Endothelial cell of umbilical vein (primary cell): ENCODE results near the gene ITPR2. TPM values are rescaled to one million over a fixed set of nuclear protein-coding genes. Genes with fewer than 3 reads are reported as not detected.

ENCODE experiments used
- BruUV-seq: library from RNA; stranded (reverse); fragments of 400-500 nt; replicated peaks from 2 replicates; lab custom pipeline; 2021; lab: Mats Ljungman, UMichigan
- CTCF ChIA-PET: fragments of 300-600, 350-600 bp; sonication (Branson Sonifier 250); formaldehyde crosslinking; loops from one replicate; lab custom pipeline; 2021; ENCODE audit warnings: antibody characterized with exemption, inconsistent platforms; lab: Charles Lee
- POLR2A ChIA-PET: fragments of 300-600, 350-600 bp; sonication (Branson Sonifier 250); formaldehyde crosslinking; loops from one replicate; lab custom pipeline; 2021; ENCODE audit warnings: antibody characterized with exemption, inconsistent platforms; lab: Charles Lee
- DNase-seq: peaks from one replicate; pipeline ENCODE4 v3.0.0-alpha.2; 2011; ENCODE audit warnings: low read depth, low spot score
- FAIRE-seq: peaks from 2 replicates; lab custom pipeline; 2011; peaks lifted over from hg19 to GRCh38; lab: Jason Lieb, UNC
- H2AFZ ChIP-seq: 2 replicates; pipeline ENCODE4 v1.6.0; 2012; ENCODE audit warnings: low read depth, low read length, control low read depth, inconsistent platforms
- H3K27ac ChIP-seq: 2 replicates; pipeline ENCODE4 v1.5.1; 2011; ENCODE audit warnings: low read depth, mild to moderate bottlenecking, control low read depth, low read length, moderate library complexity; ENCODE audit not compliant: insufficient read depth
- H3K27me3 ChIP-seq, 2 experiments: 2 replicates each; pipeline versions ENCODE4 v1.6.0 to v1.6.1; 2011; ENCODE audit warnings: low read length in 2 of 2, mixed read lengths in 1 of 2; ENCODE audit not compliant: control insufficient read depth in 2 of 2, insufficient read depth in 2 of 2
- H3K36me3 ChIP-seq, 2 experiments: 2 replicates in 1 of 2; 3 replicates in 1 of 2; pipeline ENCODE4 v1.5.1; 2011; ENCODE audit warnings: low read length in 2 of 2, mild to moderate bottlenecking in 1 of 2, moderate library complexity in 1 of 2; ENCODE audit not compliant: control insufficient read depth in 2 of 2, insufficient read depth in 2 of 2; ENCODE audit errors: extremely low read depth in 1 of 2
- H3K4me1 ChIP-seq: 3 replicates; pipeline ENCODE4 v1.5.1; 2011; ENCODE audit warnings: mild to moderate bottlenecking, low read length; ENCODE audit not compliant: control insufficient read depth, insufficient read depth; ENCODE audit errors: extremely low read depth
- H3K4me2 ChIP-seq: 2 replicates; pipeline ENCODE4 v1.6.1; 2011; ENCODE audit warnings: low read length, control low read depth, mixed read lengths; ENCODE audit not compliant: insufficient read depth
- H3K4me3 ChIP-seq, 3 experiments: fragments of 200-600 bp in 1 of 3; sonication (generic), shearing (Covaris generic) in 1 of 3; replicated peaks in 1 of 3; 2 replicates each; pipeline ENCODE4 v1.5.1; 2011 to 2016; ENCODE audit warnings: control low read depth in 3 of 3, low read length in 3 of 3, mild to moderate bottlenecking in 2 of 3, inconsistent platforms in 1 of 3, low read depth in 1 of 3, moderate library complexity in 1 of 3; ENCODE audit not compliant: insufficient read depth in 1 of 3
- H3K79me2 ChIP-seq: 2 replicates; pipeline ENCODE4 v1.6.0; 2012; ENCODE audit warnings: low read length, inconsistent platforms; ENCODE audit not compliant: control insufficient read depth, insufficient read depth
- H3K9ac ChIP-seq: replicated peaks from 2 replicates; pipeline ENCODE3; 2011; ENCODE audit warnings: low read length, control low read depth; ENCODE audit not compliant: insufficient read depth; ENCODE audit errors: extremely low read depth
- H3K9me1 ChIP-seq: replicated peaks from 3 replicates; pipeline ENCODE4 v1.6.0; 2011; ENCODE audit warnings: mild to moderate bottlenecking, low read length; ENCODE audit not compliant: control insufficient read depth, insufficient read depth; ENCODE audit errors: extremely low read depth
- H3K9me3 ChIP-seq: replicated peaks from 2 replicates; pipeline ENCODE4 v1.5.1; 2012; ENCODE audit warnings: low read length, inconsistent platforms; ENCODE audit not compliant: control insufficient read depth, insufficient read depth
- H4K20me1 ChIP-seq: replicated peaks from 2 replicates; pipeline ENCODE3; 2011; ENCODE audit warnings: mild to moderate bottlenecking, low read length; ENCODE audit not compliant: control insufficient read depth, insufficient read depth; ENCODE audit errors: extremely low read depth
- EZH2 ChIP-seq: IDR thresholded peaks from 2 replicates; pipeline ENCODE4 v1.6.1; 2012; ENCODE audit warnings: borderline replicate concordance, low read depth, mild to moderate bottlenecking, moderate library complexity, low read length, inconsistent platforms; ENCODE audit not compliant: severe bottlenecking
- FOS ChIP-seq: IDR thresholded peaks from 2 replicates; pipeline ENCODE4 v1.6.1; 2011; ENCODE audit warnings: mild to moderate bottlenecking, low read length, moderate library complexity, borderline replicate concordance; ENCODE audit not compliant: insufficient read depth
- GATA2 ChIP-seq: IDR thresholded peaks from 2 replicates; pipeline ENCODE4 v1.7.0; 2011; ENCODE audit warnings: low read depth, mild to moderate bottlenecking, moderate library complexity, mixed read lengths, low read length; ENCODE audit not compliant: insufficient read length, insufficient read depth
- JUN ChIP-seq: IDR thresholded peaks from 2 replicates; pipeline ENCODE4 v1.6.1; 2011; ENCODE audit warnings: borderline replicate concordance, low read depth; ENCODE audit not compliant: insufficient read length, insufficient read depth
- MAX ChIP-seq: IDR thresholded peaks from 2 replicates; pipeline ENCODE4 v1.6.1; 2011; ENCODE audit not compliant: insufficient read depth, insufficient read length
- MYC ChIP-seq: IDR thresholded peaks from one replicate; pipeline ENCODE4 v1.6.1; 2011; ENCODE audit warnings: mild to moderate bottlenecking, low read depth, low read length
- POLR2A ChIP-seq: IDR thresholded peaks from 2 replicates; pipeline ENCODE4 v1.6.1; 2012; ENCODE audit warnings: low read depth, mild to moderate bottlenecking, control low read depth, low read length
- POLR2AphosphoS5 ChIP-seq: IDR thresholded peaks from 2 replicates; pipeline ENCODE4 v1.6.1; 2012; ENCODE audit warnings: low read depth, mild to moderate bottlenecking, control low read depth, low read length, moderate library complexity; ENCODE audit not compliant: insufficient read depth
- dilution Hi-C: fragments of 300-500 bp; cut with MboI; formaldehyde crosslinking; loops from one replicate; pipeline ENCODE4 v1.15.0; 2019; ENCODE audit warnings: low sequenced_read_pairs; ENCODE audit not compliant: extremely low pct_ligation_motif_present
- intact Hi-C: fragments of 100-400 bp; cut with micrococcal nuclease; formaldehyde crosslinking; loops from one replicate; pipeline ENCODE4 v1.10.0; 2022
- polyA plus RNA-seq, 4 experiments: library from polyadenylated mRNA; depleted of rRNA in 3 of 4; stranded (reverse) in 3 of 4; unstranded in 1 of 4; fragments of >200 nt; gene quantifications; 2 replicates each; pipeline versions ENCODE4 v1.2.1 to v1.2.3, GENCODE V29; 2011 to 2012; ENCODE audit warnings: missing spikeins in 1 of 4
- total RNA-seq: library from RNA; stranded (reverse); gene quantifications from 2 replicates; pipeline ENCODE4 v1.2.3, GENCODE V29; 2021
- TF ChIP-seq, protein P1 (sequence below), 2 donors: IDR thresholded peaks; 1 replicate in 1 of 2; 2 replicates in 1 of 2; pipeline ENCODE4 v1.5.1; 2011; ENCODE audit warnings: low read length in 2 of 2, mild to moderate bottlenecking in 2 of 2, moderate library complexity in 2 of 2, control low read depth in 1 of 2, inconsistent platforms in 1 of 2, low read depth in 1 of 2; ENCODE audit not compliant: insufficient read depth in 1 of 2; ENCODE audit errors: extremely low read depth in 1 of 2

The ITPR2 gene
- total and polyA plus RNA-seq, 2 donors (not counting 3 experiments of a cell fraction or from before 2014, with no cell fraction given) = 16.2 to 86.8 TPM

- CTCF ChIA-PET = no interaction called here
- no peak overlapping the region for H2AFZ ChIP-seq
- DNase-seq = no peak
- no peaks in the 10 kb centered on the region for H4K20me1 ChIP-seq
- dilution Hi-C loops (no loop called here), intact Hi-C loops (no loop called here)
- FAIRE-seq = no peak
- H3K27me3 ChIP-seq = no peaks in the 10 kb centered on the region
- H3K36me3 ChIP-seq = peaks cover 10 to 11% of the 10 kb centered on the region in 2 experiments
- no peaks in the 10 kb centered on the region for H3K9me1 ChIP-seq
- POLR2A ChIA-PET = no interaction called here
- BruUV-seq = no TSS peak
- no peak for TF ChIP-seq EZH2
- H3K9ac ChIP-seq = no peak overlapping the region
- H3K4me2 ChIP-seq = no peak overlapping the region
- no peaks in the 10 kb centered on the region for H3K4me1 ChIP-seq
- no peaks in the 10 kb centered on the region for H3K79me2 ChIP-seq
- H3K27ac ChIP-seq = no peak overlapping the region
- H3K4me3 ChIP-seq = no peak overlapping the region
- no peaks in the 10 kb centered on the region for H3K9me3 ChIP-seq
These were observed 443.7 kb downstream of the ITPR2 start for GRCh38 chr12:26389343-26389742.

GRCh38 chr12:26384536-26384935 is 448.5 kb downstream of the ITPR2 start:
- no peak overlapping the region for H3K4me3 ChIP-seq
- no peaks in the 10 kb centered on the region for H3K4me1 ChIP-seq
- CTCF ChIA-PET = interaction anchor here (1.9 kb wide), 1 partner anchor 266 kb away, joined by 5 read pairs; no protein-coding TSS in a partner anchor
- intact Hi-C loops = no loop called here
- H3K4me2 ChIP-seq = no peak overlapping the region
- peaks cover 0 to 9% of the 10 kb centered on the region in 2 experiments for H3K36me3 ChIP-seq
- no TSS peak for BruUV-seq
- H3K27me3 ChIP-seq = no peaks in the 10 kb centered on the region
- FAIRE-seq = no peak
- DNase-seq = no peak
- H4K20me1 ChIP-seq = no peaks in the 10 kb centered on the region
- no peak overlapping the region for H3K9ac ChIP-seq
- TF ChIP-seq POLR2A (no peak), JUN (no peak), EZH2 (no peak), MYC (no peak), GATA2 (no peak), MAX (no peak), POLR2AphosphoS5 (no peak), FOS (no peak)
- TF ChIP-seq, protein P1, sequence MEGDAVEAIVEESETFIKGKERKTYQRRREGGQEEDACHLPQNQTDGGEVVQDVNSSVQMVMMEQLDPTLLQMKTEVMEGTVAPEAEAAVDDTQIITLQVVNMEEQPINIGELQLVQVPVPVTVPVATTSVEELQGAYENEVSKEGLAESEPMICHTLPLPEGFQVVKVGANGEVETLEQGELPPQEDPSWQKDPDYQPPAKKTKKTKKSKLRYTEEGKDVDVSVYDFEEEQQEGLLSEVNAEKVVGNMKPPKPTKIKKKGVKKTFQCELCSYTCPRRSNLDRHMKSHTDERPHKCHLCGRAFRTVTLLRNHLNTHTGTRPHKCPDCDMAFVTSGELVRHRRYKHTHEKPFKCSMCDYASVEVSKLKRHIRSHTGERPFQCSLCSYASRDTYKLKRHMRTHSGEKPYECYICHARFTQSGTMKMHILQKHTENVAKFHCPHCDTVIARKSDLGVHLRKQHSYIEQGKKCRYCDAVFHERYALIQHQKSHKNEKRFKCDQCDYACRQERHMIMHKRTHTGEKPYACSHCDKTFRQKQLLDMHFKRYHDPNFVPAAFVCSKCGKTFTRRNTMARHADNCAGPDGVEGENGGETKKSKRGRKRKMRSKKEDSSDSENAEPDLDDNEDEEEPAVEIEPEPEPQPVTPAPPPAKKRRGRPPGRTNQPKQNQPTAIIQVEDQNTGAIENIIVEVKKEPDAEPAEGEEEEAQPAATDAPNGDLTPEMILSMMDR (IDR thresholded peaks at IDR 0.05; ENCODE audit: extremely low read depth in 1 of 2, insufficient read depth in 1 of 2, low read depth in 1 of 2, low read length in 2 of 2) = no peak
- no peak overlapping the region for H3K27ac ChIP-seq
- no peak overlapping the region for H2AFZ ChIP-seq
- H3K9me3 ChIP-seq = no peaks in the 10 kb centered on the region
- POLR2A ChIA-PET = no interaction called here
- no peaks in the 10 kb centered on the region for H3K9me1 ChIP-seq
- H3K79me2 ChIP-seq = no peaks in the 10 kb centered on the region
- dilution Hi-C loops = no loop called here
